ENCODE measurements around the gene CNTNAP2. TPM values are rescaled to one million over a fixed set of nuclear protein-coding genes. Genes with fewer than 3 reads are reported as not detected.

The CNTNAP2 gene
- polyA plus RNA-seq, 1 experiment = not detected

DNA sequence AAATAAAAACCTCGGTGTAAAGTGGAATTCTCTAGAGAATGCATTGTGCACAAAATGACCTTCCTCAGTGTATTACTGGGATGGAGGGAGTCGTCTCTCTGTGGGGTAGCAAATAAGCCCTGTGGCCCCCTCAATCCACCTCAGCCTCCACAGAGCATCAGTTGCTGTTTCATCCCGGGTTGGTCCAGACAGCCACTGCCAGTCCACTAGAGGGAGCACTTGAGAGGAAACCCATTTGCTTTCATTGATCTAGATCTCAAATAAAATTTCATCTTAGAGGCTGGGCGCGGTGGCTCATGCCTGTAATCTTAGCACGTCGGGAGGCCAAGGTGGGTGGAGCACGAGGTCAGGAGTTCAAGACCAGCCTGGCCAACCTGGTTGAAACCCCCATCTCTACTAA, 1128.7 kb downstream of the CNTNAP2 start:
- no peaks in the 10 kb centered on the region for H3K36me3 ChIP-seq (ENCODE audit: control insufficient read depth, insufficient read depth, low read length)
- peak; percentile 48 for TF ChIP-seq CTCF (IDR thresholded peaks at IDR 0.05; ENCODE audit: insufficient read depth, low read depth, low read length)
- no peak overlapping the region for H3K4me3 ChIP-seq (ENCODE audit: low read depth, low read length)
- ChIA-PET POLR2A (no interaction called here), CTCF (interaction anchor here (0.6 kb wide), 1 partner anchor 427 kb away, joined by 3 read pairs; no protein-coding TSS in a partner anchor)
- H3K27me3 ChIP-seq (ENCODE audit: control insufficient read depth, insufficient read depth, low read length) = no peaks in the 10 kb centered on the region
- DNase-seq (ENCODE audit: low read depth) = no peak

DNA sequence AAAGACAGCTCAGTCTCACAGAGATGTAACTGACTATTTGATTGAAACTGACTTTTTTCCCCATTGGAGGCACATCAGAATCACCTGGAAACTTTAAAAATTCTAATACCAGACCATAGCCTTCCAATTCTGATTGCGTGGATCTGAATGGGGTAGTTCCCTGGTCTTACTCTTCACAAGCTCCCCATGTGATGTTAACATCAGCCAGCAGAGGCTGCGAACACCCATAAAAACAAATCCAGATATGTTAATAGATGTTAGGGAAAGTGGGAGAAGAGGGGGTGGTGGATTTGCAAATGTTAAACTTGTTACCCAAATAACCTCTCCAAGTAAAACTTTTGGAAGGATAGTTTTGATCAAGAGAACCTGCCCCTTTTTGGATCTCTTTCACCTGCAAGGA, 1133.4 kb downstream of the CNTNAP2 start:
- Histone ChIP-seq H3K36me3 (ENCODE audit: control insufficient read depth, insufficient read depth, low read length) (no peaks in the 10 kb centered on the region), H3K4me3 (ENCODE audit: low read depth, low read length) (no peak overlapping the region), H3K27me3 (ENCODE audit: control insufficient read depth, insufficient read depth, low read length) (no peaks in the 10 kb centered on the region)
- CTCF ChIA-PET = no interaction called here
- no peak for DNase-seq (ENCODE audit: low read depth)
- no peak for TF ChIP-seq CTCF (IDR thresholded peaks at IDR 0.05; ENCODE audit: insufficient read depth, low read depth, low read length)
- POLR2A ChIA-PET = no interaction called here

- DNase-seq (ENCODE audit: low read depth) = no peak
- Histone ChIP-seq H3K36me3 (ENCODE audit: control insufficient read depth, insufficient read depth, low read length) (no peaks in the 10 kb centered on the region), H3K4me3 (ENCODE audit: low read depth, low read length) (no peak overlapping the region), H3K27me3 (ENCODE audit: control insufficient read depth, insufficient read depth, low read length) (no peaks in the 10 kb centered on the region)
- TF ChIP-seq CTCF (IDR thresholded peaks at IDR 0.05; ENCODE audit: insufficient read depth, low read depth, low read length) = no peak
- ChIA-PET POLR2A (no interaction called here), CTCF (interaction anchor here (0.9 kb wide), 1 partner anchor 15 kb away, joined by 5 read pairs; no protein-coding TSS in a partner anchor)
Measured at GRCh38 chr7:147251751-147252325, 1135.2 kb downstream of the CNTNAP2 start.

- no peak for TF ChIP-seq CTCF (IDR thresholded peaks at IDR 0.05; ENCODE audit: insufficient read depth, low read depth, low read length)
Measured at GRCh38 chr7:147261693-147262092, 1145.1 kb downstream of the CNTNAP2 start.

GRCh38 chr7:147265528-147265927, 1148.9 kb downstream of the CNTNAP2 start:
- Histone ChIP-seq H3K4me3 (ENCODE audit: low read depth, low read length) (no peak overlapping the region), H3K36me3 (ENCODE audit: control insufficient read depth, insufficient read depth, low read length) (no peaks in the 10 kb centered on the region), H3K27me3 (ENCODE audit: control insufficient read depth, insufficient read depth, low read length) (no peaks in the 10 kb centered on the region)
- no peak for TF ChIP-seq CTCF (IDR thresholded peaks at IDR 0.05; ENCODE audit: insufficient read depth, low read depth, low read length)
- ChIA-PET POLR2A (no interaction called here), CTCF (no interaction called here)
- no peak for DNase-seq (ENCODE audit: low read depth)

More at GRCh38 chr7:147261693-147262092, 1145.1 kb downstream of the CNTNAP2 start:
- Histone ChIP-seq H3K27me3 (ENCODE audit: control insufficient read depth, insufficient read depth, low read length) (no peaks in the 10 kb centered on the region), H3K36me3 (ENCODE audit: control insufficient read depth, insufficient read depth, low read length) (no peaks in the 10 kb centered on the region), H3K4me3 (ENCODE audit: low read depth, low read length) (no peak overlapping the region)
- CTCF ChIA-PET = no interaction called here
- DNase-seq (ENCODE audit: low read depth) = no peak
- POLR2A ChIA-PET = no interaction called here

Data from BJ (cell line).